KBM-7 (cell line): Measurements from ENCODE around the gene FAM9C.
A peak's percentile ranks its signal among the peaks of the same experiment; 100 is the strongest.
"Not testable (repeated sequence)": the region's sequence is repeated elsewhere in the genome, so short reads cannot be mapped to it uniquely, and the experiment has no call there.

Experiments
- DNase-seq: peaks from one replicate; pipeline ENCODE4 v3.0.0-alpha.2; 2015
- in situ Hi-C: fragments of 300-500 bp; cut with MboI; formaldehyde crosslinking; loops from 2 replicates; pipeline ENCODE4 v1.14.3; 2020; ENCODE audit warnings: low sequenced_read_pairs, low pct_unique_long_range_greater_than_20kb, mixed read lengths

Gene FAM9C

GRCh38 chrX:13080128-13080795 is 35.8 kb upstream of the FAM9C start:
- in situ Hi-C loops = loop anchor here (10.0 to 25.0 kb wide), 2 partner anchors 95 to 407 kb away; no protein-coding TSS in a partner anchor
- DNase-seq = no peak

- peak; percentile 77 for DNase-seq
- in situ Hi-C loops = loop anchor here (25.0 kb wide), 1 partner anchor 408 kb away; no protein-coding TSS in a partner anchor
These were observed 34.5 kb upstream of the FAM9C start for GRCh38 chrX:13078739-13079444.

- DNase-seq = no peak
- in situ Hi-C loops = loop anchor here (25.0 kb wide), 1 partner anchor 410 kb away; no protein-coding TSS in a partner anchor
These were observed 32.7 kb upstream of the FAM9C start for GRCh38 chrX:13077168-13077567.

GRCh38 chrX:13076176-13076961 is 31.9 kb upstream of the FAM9C start:
- in situ Hi-C loops = loop anchor here (25.0 kb wide), 1 partner anchor 411 kb away; no protein-coding TSS in a partner anchor
- DNase-seq = no peak

- no peak for DNase-seq
- in situ Hi-C loops = loop anchor here (25.0 kb wide), 1 partner anchor 413 kb away; no protein-coding TSS in a partner anchor
These were observed 30.2 kb upstream of the FAM9C start for GRCh38 chrX:13074297-13075262.

- DNase-seq = no peak
- in situ Hi-C loops = no loop called here
These were observed 25.5 kb upstream of the FAM9C start for GRCh38 chrX:13069771-13070416.

- in situ Hi-C loops = no loop called here
- DNase-seq = no peak
These were observed 24.2 kb upstream of the FAM9C start for GRCh38 chrX:13068651-13069050.

- DNase-seq = no peak
- in situ Hi-C loops = no loop called here
These were observed 23.4 kb upstream of the FAM9C start for GRCh38 chrX:13067773-13068172.

GRCh38 chrX:13066391-13066790 is 22.0 kb upstream of the FAM9C start:
- in situ Hi-C loops = no loop called here
- DNase-seq = no peak

GRCh38 chrX:13064599-13065143 is 20.3 kb upstream of the FAM9C start:
- no peak for DNase-seq
- in situ Hi-C loops = no loop called here

- DNase-seq, in situ Hi-C loops: not testable (repeated sequence)
These were observed 18.7 kb upstream of the FAM9C start for GRCh38 chrX:13063124-13063523.

GRCh38 chrX:13062331-13062730 is 17.9 kb upstream of the FAM9C start:
- in situ Hi-C loops, DNase-seq: not testable (repeated sequence)

- in situ Hi-C loops, DNase-seq: not testable (repeated sequence)
These were observed 16.8 kb upstream of the FAM9C start for GRCh38 chrX:13061215-13061708.

- DNase-seq = no peak
- in situ Hi-C loops = no loop called here
These were observed 15.4 kb upstream of the FAM9C start for GRCh38 chrX:13059637-13060499.

GRCh38 chrX:13055486-13055885 is 11.1 kb upstream of the FAM9C start:
- in situ Hi-C loops = no loop called here
- no peak for DNase-seq

GRCh38 chrX:13053171-13053570 is 8.8 kb upstream of the FAM9C start:
- in situ Hi-C loops = no loop called here
- no peak for DNase-seq
